ENCODE measurements around the gene SHC2.

- TF ChIP-seq CTCF (IDR thresholded peaks at IDR 0.05) (no peak), POLR2A (IDR thresholded peaks at IDR 0.05) (no peak)
These were observed 4.2 kb downstream of the SHC2 start for GRCh38 chr19:456547-457110.
